ENCODE measurements around the gene MYO1D.
A peak's percentile ranks its signal among the peaks of the same experiment; 100 is the strongest.
"Not testable (repeated sequence)": the region's sequence is repeated elsewhere in the genome, so short reads cannot be mapped to it uniquely, and the experiment has no call there.

Gene MYO1D

DNA sequence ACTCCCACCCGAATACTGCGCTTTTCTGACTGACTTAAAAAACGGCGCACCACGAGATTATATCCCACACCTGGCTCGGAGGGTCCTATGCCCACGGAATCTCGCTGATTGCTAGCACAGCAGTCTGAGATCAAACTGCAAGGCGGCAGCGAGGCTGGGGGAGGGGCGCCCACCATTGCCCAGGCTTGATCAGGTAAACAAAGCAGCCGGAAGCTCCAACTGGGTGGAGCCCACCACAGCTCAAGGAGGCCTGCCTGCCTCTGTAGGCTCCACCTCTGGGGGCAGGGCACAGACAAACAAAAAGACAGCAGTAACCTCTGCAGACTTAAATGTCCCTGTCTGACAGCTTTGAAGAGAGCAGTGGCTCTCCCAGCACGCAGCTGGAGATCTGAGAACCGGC, 10.5 kb upstream of the MYO1D start:
- not testable (repeated sequence) for DNase-seq

GRCh38 chr17:32886951-32887350, 10.0 kb upstream of the MYO1D start:
- not testable (repeated sequence) for DNase-seq

DNA sequence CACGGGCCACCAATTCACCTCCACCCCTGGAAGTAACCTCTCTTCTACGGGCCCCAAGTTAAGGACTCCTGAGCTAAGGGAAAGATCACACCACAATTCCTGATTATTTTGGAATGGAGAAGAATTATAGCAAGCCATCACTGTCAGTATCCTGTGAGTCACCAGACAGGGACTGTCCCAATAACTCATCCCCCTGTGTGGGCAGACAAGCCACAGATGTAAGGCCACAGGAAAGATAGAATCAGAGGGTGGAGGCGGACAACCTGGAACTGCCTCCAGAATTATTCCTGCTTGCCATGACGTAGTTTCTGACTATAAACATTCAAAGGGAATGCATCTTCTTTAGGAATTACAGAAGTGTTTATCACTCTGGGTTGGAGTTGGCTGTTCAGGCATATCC, 5.8 kb upstream of the MYO1D start:
- DNase-seq, result no peak

DNA sequence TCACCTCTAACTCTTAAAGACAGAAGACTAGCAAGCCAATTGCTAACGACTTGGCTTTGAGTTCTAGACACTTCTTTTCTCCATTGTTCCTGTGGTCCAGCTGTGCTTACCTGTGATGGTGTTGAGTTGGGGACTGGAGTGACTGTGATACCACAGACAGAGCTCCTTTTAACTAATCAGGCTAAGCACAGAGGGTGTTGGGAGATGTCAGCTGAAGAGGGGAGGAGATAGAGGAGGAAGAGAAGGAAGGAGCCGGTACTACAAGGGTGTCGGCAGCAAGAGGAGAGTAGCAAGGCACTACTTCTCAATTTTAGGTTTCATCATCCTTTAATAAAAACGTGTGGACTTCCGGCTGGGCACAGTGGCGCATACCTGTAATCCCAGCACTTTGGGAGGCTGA, 5.1 kb upstream of the MYO1D start:
- no peak for DNase-seq

- DNase-seq, result no peak
Observed at GRCh38 chr17:32880671-32881453, 3.9 kb upstream of the MYO1D start.

GRCh38 chr17:32879134-32879533, 2.2 kb upstream of the MYO1D start:
- no peak for DNase-seq

DNA sequence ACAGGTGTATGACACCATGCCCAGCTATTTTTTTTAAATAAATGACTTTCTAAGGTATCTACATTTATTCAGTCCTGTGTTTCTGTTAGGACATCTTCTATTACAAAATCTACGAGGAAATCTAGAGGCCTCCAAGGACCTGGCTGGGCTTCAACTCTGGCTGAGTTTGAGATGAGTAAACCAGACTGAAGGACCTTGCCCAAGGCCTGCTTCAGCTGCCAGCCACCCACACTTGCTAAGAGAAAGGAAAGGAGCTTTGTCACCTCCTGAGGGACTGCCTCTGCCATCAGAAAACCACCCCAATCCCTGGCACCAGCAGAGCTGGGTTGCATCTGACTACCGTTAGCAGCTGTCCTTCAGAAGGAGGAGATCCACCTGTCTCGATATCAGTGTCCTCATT, 1.3 kb upstream of the MYO1D start:
- no peak for DNase-seq

GRCh38 chr17:32877164-32877764, 340 bp upstream of the MYO1D start:
- DNase-seq, result peak; percentile 86

DNA sequence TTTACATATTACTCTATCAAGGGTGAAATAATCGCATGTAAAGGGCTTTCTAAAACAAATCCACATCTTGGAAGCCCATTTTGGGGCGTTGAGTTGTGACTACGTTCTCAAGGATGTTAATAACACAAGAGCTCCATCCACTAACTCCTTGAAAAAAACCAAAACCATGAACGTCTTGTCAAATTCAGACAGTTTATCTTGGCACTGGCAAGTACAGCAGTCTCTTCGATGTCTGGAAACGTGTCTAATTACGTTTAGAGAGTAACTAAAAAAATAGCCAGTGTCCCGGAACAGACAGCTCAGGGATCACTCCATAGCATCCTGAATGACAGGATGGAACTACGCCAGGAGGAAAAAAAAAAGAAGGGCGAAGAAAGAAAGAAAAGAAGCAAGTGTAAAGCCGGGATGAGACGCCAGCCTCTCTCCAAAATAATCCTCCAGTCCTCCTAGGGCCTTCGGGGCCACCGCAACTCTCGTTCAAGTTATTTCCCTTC, 954 bp downstream of the MYO1D start:
- no peak for DNase-seq

- no peak for DNase-seq
Observed at GRCh38 chr17:32875230-32875917, 1.6 kb downstream of the MYO1D start.

GRCh38 chr17:32873114-32873513, 3.8 kb downstream of the MYO1D start:
- DNase-seq, result no peak

- peak; percentile 40 for DNase-seq
Observed at GRCh38 chr17:32871746-32872145, 5.2 kb downstream of the MYO1D start.

DNA sequence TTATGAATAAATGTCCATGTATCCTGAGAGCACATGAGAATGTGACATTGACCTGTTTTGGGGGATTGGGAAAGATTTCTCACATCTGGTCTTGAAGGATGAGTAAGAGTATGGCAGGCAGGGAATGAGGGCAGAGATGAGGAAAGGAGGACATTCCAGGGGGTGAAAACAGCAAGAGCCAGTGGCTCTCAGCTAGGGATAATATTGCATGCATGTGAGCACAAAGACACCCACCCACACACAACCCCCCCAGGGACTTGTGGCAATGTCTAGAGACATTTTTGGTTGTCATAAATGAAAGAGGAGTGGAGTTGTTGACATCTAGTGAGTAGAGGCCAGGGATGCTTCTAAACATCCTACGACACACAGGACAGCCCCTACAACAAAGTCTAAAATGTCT, 6.0 kb downstream of the MYO1D start:
- DNase-seq, result no peak

- no peak for DNase-seq
Observed at GRCh38 chr17:32870027-32870670, 6.8 kb downstream of the MYO1D start.

DNA sequence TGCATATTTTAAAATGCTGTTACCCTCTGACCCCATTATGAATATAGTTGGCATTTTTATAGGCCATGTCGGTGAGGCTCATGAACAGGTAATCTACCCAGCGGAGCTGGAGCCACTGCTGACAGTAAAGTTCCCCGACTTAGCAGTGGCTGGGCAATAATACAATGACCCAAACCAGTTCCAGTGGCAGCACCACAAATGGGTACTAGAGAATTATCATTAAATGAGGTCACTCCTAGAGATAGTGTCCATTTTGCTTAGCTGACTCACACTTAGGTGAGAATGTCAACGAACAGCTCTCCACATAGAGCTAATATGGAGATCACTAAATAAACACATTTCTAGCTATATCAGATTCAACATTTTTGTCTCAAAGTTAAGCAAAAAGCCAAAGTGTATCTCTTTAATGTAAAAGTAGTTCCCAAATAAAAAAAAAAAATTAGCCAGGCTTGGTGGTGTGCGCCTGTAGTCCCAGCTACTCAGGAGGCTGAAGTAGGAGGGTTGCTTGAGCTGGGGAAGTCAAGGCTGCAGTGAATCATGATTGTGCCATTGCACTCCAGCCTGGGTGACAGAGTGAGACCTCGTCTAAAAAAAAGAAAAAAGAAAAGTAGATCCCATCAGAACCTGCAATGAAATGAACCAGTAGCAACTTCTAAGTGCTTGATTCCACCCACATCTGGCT, 7.4 kb downstream of the MYO1D start:
- DNase-seq, result no peak

GRCh38 chr17:32865141-32865540, 11.8 kb downstream of the MYO1D start:
- peak; percentile 47 for DNase-seq

GRCh38 chr17:32863559-32863958, 13.4 kb downstream of the MYO1D start:
- no peak for DNase-seq

- DNase-seq, result no peak
Observed at GRCh38 chr17:32862940-32863339, 14.0 kb downstream of the MYO1D start.

GRCh38 chr17:32861981-32862380, 14.9 kb downstream of the MYO1D start:
- no peak for DNase-seq

DNA sequence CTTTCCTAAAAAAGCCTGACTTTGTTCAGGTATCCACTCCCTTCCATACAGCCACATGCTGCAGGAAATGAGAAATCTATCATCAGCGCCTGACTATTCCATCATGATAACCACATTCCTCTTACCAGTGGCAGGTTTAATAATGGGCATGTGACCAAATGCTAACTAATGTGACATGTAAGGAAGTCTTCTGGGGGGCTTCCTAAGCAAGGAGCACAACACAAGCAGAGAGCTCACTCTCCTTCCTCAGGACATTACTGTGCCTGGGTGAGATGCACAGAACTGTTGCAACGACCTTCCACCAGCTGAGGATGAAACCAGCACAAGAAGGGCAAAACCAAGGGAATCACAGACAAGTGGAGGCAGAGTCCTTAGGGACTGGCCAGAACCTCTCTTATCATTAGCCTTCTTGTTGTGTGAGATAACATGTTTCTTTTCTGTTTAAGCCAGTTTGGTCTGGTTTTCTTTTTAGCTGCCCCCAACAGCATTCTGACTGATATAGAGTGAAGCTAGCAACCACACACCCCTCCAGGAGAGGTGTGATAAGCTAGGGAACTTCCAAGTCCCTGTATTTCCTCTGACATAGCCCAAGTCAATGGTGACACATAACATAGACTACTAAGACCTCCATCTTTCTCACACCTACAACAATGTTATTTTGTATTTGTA, 16.9 kb downstream of the MYO1D start:
- DNase-seq, result no peak

- DNase-seq, result no peak
Observed at GRCh38 chr17:32855620-32856019, 21.3 kb downstream of the MYO1D start.

DNA sequence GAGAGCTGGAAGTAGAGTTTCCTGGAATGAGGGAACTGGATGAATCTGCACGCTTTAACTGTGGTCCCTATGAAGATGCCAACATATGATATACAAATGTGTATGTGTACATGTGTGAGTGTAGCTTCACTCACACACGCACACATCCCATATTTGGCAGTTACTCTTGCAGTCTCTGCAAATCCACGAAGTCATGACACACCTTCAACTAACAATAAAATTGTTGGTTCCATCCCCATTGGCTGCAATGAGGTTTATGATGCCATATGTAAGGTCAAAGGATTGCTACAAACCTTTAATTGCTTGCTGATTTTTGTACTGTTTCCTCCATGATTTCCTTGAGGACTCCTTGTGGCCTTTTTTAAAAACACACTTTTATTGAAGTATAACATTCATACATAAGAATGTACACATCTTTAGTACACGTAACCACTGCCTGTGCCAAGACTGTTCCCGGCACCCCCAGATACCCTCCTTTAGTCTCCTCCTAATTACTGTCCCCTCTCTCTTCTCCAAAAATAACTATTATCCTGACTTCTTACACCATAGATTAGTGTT, 22.0 kb downstream of the MYO1D start:
- DNase-seq, result no peak

Measured in midbrain (tissue), 1 donor.